Measurements from ENCODE around the gene TRMT112.
A peak's percentile ranks its signal among the peaks of the same experiment; 100 is the strongest.

Gene TRMT112

DNA sequence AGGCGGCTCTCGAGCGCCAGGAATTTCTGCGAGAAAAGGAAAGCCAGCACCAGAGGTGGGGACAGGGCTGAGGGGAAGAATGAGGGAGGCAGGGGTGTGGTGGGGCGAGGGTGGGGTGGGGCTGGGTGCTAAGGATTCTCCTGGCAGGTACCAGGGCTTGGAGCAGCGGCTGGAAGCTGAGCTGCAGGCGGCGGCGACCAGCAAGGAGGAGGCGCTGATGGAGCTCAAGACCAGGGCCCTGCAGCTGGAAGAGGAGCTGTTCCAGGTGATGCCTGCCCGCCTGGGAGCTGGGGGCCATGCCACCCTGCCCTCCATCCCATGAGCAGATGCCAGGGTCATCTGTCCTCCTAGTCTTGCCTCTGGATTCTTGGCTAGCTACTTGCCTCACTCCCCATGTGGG, 32.0 kb upstream of the TRMT112 start:
- no peak for DNase-seq

DNA sequence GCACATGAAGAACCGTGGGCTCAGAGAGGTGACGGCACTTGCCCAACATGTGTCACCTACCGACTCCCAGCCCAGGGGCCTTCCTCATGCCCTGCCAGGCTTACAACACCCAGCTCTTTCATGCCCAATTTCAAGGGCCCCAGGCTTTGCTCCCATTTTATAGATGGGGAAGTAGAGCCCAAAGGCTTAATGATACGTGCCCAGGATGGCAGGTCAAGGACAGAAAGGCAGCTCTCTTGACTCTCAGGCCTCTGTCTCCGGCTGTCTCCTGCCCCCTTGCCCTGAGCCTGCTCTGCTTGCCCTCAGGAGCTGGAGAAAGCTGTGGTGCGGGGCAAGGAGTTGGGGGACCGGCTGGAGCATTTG, 31.6 kb upstream of the TRMT112 start:
- DNase-seq: no peak

DNA sequence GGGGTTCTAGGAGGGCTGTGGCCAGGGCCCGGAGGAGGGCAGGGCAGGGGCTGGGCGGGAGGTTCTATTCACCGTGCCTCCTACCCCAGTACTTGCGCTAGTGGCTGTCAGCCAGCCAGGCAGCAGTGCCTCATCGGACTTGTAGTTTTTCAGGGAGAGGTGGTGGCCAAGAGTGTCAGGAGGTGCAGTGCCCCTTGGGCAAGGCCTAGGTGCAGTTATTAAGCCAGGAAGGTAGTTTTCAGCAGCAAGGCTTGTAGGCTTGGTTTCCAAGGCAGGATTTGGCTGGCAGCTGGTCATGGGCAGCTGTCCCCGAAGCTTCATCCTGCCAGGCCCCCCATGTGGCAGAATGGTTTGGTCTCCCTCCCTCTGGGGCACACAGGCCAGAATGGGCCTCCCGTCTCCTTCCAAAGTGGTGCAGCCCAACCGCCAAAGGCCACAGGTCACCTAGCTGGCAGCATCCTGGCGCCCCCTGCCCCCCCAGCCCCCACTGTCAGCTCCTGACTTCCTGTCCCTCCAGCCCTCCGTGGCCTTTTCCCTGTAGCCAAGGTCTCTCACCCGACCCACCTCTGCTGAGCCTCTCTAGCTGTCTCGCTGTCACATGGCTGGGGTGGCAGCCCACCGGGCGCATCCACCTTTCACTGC, 31.1 kb upstream of the TRMT112 start:
- DNase-seq: no peak

DNA sequence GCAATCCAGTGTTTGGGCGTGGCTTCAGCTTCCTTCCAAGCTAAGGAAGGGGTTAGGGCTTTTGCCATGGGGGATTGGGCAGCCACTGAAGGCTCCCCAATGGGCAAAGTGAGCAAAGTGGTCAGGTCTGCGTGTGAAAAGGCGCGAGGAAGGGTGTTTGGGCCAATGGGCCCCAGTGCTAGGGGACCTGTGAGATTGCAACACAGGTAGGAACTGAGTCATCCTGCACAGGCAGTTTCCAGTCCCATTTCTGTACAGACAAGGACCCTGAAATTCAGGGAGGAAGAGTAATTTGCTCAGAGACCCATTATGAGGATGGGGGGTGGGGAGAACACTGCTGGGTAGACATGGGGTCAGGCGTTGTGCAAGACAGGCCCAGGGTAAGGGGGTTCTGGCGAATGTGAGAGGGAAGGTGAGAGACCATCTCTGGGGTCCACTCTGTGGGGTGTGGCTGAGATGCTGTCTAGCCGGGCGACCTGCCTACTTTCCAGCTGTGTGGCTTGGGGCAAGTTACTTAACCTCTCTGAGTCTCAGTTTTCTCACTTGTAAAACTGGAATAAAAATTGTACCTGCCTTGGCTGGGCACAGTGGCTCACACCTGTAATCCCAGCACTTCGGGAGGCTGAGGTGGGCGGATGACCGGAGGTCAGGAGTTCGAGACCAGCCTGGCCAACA, 30.0 kb upstream of the TRMT112 start:
- no peak for DNase-seq

DNA sequence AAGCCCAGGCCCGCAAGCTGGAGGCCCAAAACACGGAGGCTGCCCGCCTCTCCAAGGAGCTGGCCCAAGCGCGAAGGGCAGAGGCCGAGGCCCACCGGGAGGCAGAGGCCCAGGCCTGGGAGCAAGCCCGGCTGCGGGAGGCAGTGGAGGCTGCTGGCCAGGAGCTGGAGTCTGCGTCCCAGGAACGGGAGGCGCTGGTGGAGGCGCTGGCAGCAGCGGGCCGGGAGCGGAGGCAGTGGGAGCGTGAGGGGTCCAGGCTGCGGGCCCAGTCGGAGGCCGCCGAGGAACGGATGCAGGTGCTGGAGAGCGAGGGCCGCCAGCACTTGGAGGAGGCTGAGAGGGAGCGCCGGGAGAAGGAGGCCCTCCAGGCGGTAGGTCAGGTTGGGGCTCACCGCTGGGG, 27.4 kb upstream of the TRMT112 start:
- no peak for DNase-seq

DNA sequence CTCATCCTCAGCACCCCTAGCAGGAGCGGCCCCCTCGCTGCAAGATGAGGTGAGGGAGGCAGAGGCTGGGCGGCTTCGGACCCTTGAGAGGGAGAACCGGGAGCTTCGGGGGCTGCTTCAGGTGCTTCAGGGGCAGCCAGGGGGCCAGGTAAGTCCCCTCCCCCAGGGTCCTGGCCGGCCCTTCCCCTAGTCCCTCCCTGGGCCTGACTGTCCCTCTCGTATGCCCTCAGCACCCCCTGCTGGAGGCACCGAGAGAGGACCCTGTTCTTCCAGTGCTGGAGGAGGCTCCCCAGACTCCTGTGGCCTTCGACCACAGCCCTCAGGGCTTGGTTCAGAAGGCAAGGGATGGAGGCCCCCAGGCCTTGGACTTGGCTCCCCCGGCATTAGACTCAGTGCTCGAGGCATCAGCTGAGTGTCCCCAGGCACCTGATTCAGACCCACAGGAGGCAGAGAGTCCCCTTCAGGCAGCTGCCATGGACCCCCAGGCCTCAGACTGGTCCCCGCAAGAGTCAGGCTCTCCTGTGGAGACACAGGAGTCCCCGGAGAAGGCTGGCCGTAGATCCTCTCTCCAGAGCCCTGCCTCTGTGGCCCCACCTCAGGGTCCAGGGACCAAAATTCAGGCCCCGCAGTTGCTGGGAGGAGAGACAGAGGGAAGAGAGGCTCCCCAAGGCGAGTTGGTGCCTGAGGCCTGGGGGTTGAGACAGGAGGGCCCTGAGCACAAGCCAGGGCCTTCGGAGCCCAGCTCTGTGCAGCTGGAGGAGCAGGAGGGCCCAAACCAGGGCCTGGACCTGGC, 26.6 kb upstream of the TRMT112 start:
- DNase-seq: no peak

DNA sequence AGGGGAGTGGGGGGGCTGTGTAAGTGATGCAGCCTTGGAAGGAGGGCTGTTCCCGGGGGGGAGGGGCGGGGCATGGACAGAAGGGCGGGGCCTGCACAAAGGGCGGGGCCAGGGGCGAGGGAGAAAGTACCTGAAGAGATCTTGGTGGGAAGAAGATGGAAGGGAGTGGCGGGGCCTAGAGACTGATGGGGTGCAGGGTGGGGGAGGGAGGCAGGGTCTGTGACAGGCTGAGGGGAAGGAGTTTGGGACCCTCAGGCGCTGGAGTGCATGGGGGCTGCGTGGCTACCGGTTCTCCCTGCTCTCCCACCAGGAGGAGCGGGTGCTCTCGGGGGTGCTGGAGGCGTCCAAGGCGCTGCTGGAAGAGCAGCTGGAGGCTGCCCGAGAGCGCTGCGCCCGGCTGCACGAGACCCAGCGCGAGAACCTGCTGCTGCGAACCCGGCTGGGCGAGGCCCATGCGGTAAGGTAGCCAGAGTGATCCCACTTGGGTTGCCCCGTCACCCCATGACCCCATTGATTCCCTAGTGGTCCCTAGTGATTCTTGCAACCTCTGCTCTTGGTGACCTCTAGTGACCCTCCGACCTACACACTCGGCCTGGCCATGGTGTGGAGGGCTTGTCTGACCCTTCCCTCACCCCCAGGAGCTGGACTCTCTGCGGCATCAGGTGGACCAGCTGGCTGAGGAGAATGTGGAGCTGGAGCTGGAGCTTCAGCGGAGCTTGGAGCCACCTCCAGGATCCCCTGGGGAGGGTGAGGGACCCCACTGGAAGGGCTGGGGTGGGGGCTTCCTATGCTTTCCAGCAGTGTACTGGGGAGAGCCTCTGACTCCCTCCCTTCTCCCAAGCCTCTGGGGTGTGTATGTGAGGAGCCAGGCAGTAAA, 25.7 kb upstream of the TRMT112 start:
- DNase-seq: no peak

DNA sequence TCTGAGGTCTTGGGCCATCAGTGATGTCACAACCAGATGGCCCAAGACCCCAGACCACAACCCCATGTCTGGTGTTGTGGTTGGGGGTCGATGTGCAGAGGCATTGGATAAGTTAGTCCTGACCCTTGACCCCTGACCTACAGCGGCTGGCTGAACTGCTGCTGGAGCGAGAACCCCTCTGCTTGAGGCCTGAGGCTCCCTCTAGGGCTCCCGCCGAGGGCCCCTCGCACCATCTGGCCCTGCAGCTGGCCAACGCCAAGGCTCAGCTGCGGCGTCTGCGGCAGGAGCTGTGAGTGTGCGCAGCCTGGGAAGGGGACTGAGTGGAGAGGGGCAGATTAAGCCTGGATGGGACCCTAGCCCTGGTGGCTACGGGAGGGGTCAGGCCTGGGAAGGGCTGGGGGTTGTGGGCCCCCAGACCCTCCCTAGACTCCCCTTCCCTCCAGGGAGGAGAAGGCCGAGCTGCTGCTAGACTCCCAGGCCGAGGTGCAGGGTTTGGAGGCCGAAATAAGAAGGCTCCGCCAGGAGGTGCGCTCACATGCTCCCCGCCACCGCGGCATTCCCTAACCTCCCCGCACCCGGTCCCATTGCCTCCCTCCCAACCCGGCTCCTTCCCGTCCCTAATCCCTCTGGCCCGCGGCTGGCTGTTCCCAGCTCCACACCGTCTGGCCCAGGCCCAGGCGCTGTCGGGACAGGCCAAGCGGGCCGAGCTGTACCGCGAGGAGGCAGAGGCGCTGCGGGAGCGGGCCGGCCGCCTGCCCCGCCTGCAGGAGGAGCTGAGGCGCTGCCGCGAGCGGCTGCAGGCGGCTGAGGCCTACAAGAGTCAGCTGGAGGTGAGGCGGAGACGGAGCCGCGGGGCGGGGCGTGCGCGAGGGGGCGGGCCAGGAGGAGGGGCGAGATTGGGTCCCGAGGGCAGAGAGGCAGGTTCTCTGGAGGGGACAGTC, 24.8 kb upstream of the TRMT112 start:
- peak; percentile 89 for DNase-seq

DNA sequence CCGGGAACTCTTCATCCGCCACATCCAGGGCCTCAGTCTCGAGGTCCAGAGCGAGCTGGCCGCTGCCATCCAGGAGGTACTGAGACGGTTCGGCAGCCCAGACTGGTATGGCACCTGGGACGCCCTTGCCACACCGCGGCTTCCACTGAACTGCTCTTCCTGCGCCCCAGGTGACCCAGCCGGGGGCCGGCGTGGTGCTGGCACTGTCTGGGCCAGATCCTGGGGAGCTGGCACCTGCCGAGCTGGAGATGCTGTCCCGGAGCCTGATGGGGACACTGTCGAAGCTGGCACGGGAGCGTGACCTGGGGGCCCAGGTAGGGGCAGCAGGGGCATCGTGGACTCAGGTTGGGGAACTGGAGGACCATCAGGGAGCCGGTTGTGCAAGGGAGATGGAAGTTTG, 24.1 kb upstream of the TRMT112 start:
- no peak for DNase-seq

DNA sequence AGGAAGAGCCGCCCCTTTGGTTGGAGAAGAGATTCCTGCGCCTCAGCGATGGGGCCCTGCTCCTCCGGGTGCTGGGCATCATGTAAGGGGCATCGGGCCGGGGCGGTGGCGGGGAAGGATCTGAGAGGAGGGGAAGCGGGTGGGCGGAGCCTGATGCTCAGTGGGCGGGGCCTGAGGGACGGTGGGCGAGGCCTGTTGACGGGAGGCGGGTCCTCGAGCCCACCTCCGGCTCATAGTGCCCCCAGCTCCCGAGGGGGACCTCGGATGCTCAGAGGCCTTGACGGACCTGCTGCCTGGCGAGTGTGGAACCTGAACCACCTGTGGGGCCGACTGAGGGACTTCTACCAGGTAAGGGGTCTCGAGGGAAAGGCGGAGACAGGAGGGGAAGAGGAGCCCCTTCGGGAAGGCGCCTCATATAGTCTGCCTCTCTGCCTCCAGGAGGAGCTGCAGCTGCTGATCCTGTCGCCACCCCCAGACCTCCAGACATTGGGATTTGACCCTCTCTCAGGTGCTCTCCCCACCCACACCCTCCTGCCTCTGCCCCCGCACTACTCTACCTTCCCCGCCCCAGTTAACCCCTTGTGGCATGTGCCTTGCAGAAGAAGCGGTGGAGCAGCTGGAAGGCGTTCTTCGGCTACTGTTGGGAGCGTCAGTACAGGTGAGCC, 23.4 kb upstream of the TRMT112 start:
- no peak for DNase-seq

DNA sequence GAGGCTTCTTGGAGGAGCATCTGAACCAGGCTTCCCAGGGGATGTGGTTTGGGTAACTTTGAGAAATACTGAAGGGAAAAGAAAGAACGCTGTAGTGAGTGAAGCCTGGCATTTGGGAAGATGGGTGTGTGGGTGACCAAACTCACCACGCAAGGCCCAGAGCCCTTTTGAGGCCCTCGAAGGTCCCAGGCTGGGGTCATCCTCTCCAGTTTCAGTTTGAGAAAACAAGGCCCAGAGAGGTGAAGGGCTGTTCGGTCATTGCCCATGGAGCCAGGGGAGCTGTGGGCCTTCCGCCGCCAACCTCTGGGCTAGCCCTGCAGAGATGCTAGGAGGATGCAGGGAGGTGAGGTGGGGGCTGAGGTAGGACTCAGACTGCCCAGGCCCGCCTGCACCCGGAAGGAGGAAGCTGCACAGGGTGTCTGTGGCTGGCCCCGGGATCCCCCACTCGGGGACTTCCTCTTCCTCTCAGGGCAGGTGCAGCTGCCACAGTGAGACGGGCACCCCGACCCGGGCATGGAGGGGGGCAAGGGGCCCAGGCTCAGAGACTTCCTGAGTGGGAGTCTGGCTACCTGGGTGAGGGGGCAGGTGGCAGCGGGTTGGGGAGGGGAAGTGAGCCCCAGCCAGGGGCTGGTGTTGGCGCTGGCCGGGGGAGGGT, 22.5 kb upstream of the TRMT112 start, which contains the start of gene CCDC88B:
Gene CCDC88B (plus strand): TSS at position 451 of the 655 bp plus-strand sequence. CDS start 63 bp downstream, at position 514.
- DNase-seq: no peak

DNA sequence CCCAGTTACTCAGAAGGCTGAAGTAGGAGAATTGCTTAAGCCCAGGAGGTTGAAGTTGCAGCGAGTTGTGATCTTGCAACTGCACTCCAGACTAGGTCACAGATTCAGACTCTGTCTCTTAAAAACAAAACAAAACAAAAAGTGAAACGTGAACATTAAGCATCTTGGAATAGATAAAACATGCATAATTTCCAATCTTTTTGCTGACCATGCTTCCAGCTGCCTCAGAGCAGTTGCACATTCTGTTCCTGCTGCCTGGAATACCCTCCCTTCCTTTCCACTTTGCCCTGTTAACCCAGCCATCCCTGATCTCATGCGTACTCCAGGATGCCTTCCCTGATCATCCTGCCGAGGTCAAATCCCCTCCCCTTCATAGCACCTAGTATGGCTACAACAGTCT, 21.9 kb upstream of the TRMT112 start:
- no peak for DNase-seq

DNA sequence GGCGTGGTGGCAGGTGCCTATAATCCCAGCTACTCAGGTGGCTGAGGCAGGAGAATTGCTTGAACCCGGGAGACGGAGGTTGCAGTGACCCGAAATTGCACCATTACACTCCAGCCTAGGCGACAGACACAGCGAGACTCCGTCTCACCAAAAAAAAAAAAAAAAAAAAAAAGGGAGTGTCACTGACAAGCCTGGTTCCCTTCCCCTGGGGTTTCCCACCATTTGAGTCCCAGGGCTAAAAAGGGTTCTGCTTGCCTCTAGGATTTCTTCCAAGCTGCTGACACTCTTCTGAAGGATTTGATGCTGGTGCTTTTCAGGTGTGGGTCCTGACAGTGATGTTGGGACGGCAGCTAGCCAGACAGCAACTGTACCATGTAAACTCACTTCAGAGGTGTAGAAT, 21.4 kb upstream of the TRMT112 start:
- peak; percentile 78 for DNase-seq

DNA sequence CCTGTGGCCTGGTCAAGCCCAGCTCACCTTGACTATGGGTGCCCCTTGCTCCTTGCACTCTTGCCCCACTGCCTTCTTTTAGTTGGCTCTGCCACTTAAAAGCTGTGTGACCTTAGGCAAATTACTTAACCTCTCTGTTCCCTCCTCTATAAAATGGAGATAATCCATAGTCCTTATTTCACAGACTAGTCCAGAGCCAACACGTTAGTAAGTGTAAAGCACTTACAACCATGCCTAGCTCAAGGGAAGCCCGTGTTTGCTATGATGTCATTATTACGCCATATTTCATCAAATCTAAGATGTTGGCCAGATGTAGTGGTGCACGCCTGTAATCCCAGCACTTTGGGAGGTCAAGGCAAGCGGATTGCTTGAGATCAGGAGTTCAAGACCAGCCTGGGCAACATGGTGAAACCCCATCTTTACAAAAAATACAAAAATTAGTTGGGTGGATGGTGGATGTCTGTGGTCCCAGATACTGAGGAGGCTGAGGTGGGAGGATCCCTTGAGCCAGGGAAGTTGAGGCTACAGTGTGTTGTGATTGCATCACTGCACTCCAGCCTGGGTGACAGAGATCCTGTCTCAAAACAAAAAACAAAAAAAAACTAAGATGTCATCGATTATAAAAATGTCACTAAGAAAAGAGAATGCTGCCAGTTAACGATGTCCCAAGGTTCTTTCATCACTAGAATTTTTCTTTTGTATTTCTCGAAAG, 20.3 kb upstream of the TRMT112 start:
- no peak for DNase-seq

DNA sequence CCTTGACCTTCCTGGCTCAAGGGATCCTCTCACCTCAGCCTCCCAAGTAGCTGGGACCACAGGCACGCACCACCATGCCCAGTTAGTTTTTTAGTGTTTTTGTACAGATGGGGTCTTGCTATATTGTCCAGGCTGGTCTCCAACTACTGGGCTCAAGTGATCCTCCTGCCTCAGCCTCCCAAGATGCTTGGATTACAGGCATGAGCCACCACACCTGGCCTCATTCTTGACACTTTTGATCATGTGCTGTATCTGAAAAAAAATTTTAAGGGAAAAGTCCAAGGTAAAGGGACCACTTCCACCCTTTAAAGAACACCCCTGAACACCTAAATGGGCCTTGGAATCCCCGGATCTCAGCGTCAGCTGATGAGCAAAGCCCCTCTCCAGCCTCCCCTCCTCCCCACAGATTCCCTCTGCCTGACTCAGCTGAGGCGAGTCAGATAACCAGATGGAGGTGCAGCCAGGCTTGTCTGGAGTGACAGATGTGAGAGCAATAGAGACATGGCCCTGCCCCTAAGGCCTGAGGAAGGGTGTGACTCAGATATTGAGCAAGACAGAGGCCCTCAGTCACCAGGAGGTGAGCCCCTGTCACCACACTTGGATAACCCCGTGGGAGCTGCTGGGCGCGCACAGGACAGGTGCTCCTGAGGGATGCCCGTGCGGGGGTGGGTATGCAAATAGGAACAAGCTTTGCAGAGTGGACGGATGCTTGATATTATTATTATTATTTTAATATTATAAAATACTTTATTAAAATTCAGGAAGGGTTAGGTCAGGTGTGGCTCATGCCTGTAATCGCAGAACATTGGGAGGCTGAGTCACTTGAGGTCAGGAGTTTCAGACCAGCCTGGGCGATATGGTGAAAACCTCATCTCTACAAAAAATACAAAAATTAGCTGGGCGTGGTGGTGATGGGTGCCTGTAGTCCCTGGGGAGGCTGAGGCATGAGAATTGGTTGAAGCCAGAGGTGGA, 17.7 kb upstream of the TRMT112 start:
- DNase-seq: peak; percentile 97

DNA sequence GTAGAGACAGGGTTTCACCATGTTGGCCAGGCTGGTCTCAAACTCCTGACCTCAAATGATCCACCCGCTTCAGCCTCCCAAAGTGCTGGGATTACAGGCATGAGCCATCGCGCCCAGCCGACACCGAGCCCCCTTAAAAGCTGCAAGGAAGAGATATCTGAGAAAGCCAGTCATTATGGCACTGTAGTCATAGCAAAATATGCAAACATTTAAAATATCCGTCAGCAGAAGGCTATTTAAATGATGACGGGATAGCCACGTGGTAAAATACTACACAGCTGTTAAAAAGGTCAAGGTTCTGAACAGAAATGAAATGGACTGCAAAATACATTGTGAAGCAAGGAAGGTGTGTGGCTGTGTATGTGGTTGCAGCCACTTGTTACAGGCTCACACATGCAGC, 16.2 kb upstream of the TRMT112 start:
- no peak for DNase-seq

DNA sequence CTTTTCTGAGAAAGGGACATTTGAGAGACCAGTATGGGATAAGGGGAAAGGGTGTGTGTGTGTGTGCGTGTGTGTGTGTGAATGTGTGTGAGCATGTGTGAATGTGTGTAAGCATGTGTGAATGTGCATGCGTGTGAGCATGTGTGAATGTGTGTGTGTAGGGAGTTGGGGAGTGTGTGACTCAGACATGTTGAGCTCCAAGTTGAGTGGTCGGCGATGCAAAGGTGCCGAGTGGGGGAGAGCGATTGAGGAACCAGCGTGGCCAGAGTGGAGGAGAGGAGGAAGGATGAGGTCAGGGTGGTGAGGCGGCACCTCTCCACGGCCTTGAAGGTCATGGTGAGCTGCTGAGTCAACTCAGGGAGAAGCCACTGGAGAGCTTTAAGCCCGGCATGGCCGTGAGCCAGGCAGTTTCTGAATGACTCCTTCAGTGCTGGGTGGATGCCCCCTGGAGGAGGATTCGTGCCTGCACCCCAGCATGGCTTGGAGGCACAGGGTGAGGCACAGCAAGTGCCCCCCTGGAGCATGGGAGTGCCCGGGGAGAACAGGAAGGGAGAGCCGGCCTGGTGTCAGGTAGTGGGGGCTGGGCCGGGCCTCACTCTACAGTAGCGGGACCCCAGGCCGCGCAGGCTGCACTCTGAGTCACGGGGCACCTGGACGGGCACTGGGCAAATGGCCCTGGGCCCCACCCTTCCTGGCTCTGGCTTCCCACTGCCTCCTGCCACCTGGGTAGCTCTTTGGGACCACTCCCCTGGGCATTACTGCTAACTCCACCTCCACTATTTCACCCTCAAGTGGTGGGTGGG, 14.4 kb upstream of the TRMT112 start:
- no peak for DNase-seq

DNA sequence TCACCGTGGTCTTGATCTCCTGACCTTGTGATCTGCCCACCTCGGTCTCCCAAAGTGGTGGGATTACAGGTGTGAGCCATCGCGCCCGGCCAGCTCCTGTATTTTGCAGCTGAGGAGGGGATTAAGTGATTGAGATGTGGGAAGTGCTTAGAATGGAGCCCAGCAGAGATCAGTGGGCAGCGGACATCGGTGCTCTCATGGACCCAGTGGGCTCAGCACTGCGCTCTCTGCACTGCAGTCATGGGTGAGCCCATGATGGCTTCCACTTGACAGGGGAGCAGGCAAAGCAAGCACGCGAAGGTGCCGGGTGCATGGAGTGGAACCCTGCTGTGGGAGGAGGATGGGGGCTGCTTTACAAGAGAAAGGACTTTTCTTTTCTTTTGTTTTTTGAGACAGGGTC, 13.5 kb upstream of the TRMT112 start:
- no peak for DNase-seq

All from NCI-H2171 (cell line).